Transverse colon (tissue), 4 donors: ENCODE results near the gene OPTC. TPM values are rescaled to one million over a fixed set of nuclear protein-coding genes. Genes with fewer than 3 reads are reported as not detected.

Experiments
- DNase-seq: peaks from one replicate; pipeline ENCODE4 v3.0.0-alpha.2; 2019
- H3K27ac ChIP-seq, 4 donors: fragments of 200-600 bp; sonication (generic); 2 replicates each; pipeline ENCODE4 v1.5.1; 2016 to 2018; ENCODE audit warnings: inconsistent platforms in 4 of 4
- H3K27me3 ChIP-seq: fragments of 200-600 bp; sonication (generic); 2 replicates; pipeline ENCODE4 v1.5.1; 2017; ENCODE audit warnings: inconsistent platforms
- H3K36me3 ChIP-seq, 4 donors: fragments of 200-600 bp; sonication (generic); 2 replicates each; pipeline ENCODE4 v1.5.1; 2017 to 2019; ENCODE audit warnings: inconsistent platforms in 4 of 4
- H3K4me1 ChIP-seq, 4 donors: fragments of 200-600 bp; sonication (generic); 2 replicates each; pipeline ENCODE4 v1.5.1; 2017 to 2020; ENCODE audit warnings: inconsistent platforms in 4 of 4
- H3K4me3 ChIP-seq, 4 donors: fragments of 200-600 bp; sonication (generic); 1 replicate in 1 of 4; 2 replicates in 3 of 4; pipeline versions ENCODE4 v1.5.1 to v1.6.1; 2017 to 2019; ENCODE audit warnings: inconsistent platforms in 4 of 4
- H3K9me3 ChIP-seq, 2 donors: fragments of 200-600 bp; sonication (generic); 2 replicates each; pipeline ENCODE4 v1.5.1; 2017 to 2019; ENCODE audit warnings: inconsistent platforms in 2 of 2
- CTCF ChIP-seq, 5 experiments: fragments of 200-600 bp in 3 of 5; fragments of 450-650 bp in 2 of 5; sonication (generic) in 3 of 5; IDR thresholded peaks; 1 replicate in 2 of 5; 2 replicates in 3 of 5; pipeline ENCODE4 v1.5.1; 2016 to 2017; ENCODE audit warnings: antibody characterized with exemption in 5 of 5, inconsistent platforms in 3 of 5, mild to moderate bottlenecking in 2 of 5, moderate library complexity in 1 of 5
- EP300 ChIP-seq: sonication (generic); formaldehyde crosslinking; IDR thresholded peaks from one replicate; pipeline ENCODE4 v1.6.1; 2017; ENCODE audit warnings: antibody characterized with exemption, low read depth
- POLR2A ChIP-seq: fragments of 450-650 bp; IDR thresholded peaks from one replicate; pipeline ENCODE4 v1.6.1; 2016; ENCODE audit warnings: antibody characterized with exemption, mild to moderate bottlenecking, moderate library complexity
- POLR2AphosphoS5 ChIP-seq, 3 donors: sonication (generic); formaldehyde crosslinking; IDR thresholded peaks; one replicate each; pipeline ENCODE4 v1.6.1; 2016; ENCODE audit warnings: antibody characterized with exemption in 3 of 3
- WGBS, 2 donors: methylation state at CpG; one replicate each; pipeline ENCODE4 v1.1.5; 2018; ENCODE audit warnings: low coverage in 1 of 2; 5-methylcytosine and 5-hydroxymethylcytosine counted together
- in situ Hi-C, 4 donors: fragments of 200-750 bp; cut with MboI; loops; one replicate each; pipeline versions ENCODE4 v1.15.0 to v1.15.1; 2017; ENCODE audit warnings: low sequenced_read_pairs in 3 of 4, low pct_ligation_motif_present in 1 of 4, low pct_unique_long_range_greater_than_20kb in 1 of 4
- intact Hi-C: fragments of 100-400 bp; cut with DNase I; formaldehyde crosslinking; loops from one replicate; pipeline ENCODE4 v1.15.1; 2023; ENCODE audit warnings: low total_unique reads
- total RNA-seq, 4 donors: library from RNA; depleted of rRNA; stranded (reverse); fragments of >200 nt; gene quantifications; one replicate each; pipeline ENCODE4 v1.1.0, GENCODE V29; 2016

Gene OPTC
- total RNA-seq, 4 donors from 2014 or later, result not detected

- no peak overlapping the region for H3K4me3 ChIP-seq
- DNase-seq, result no peak
- no peak overlapping the region for H3K27ac ChIP-seq
- 89 to 92% methylated on average over 5 of the region's 5 CpGs for WGBS, 2 donors
- no peaks in the 10 kb centered on the region for H3K27me3 ChIP-seq
- TF ChIP-seq POLR2AphosphoS5 (IDR thresholded peaks at IDR 0.05) (no peak), POLR2A (no peak)
- no peaks in the 10 kb centered on the region for H3K36me3 ChIP-seq
- intact Hi-C loops (no loop called here), in situ Hi-C loops (loop anchor here in 1 of 4 donors (25.0 kb wide), 1 partner anchor 96 kb away; the partner anchor contains the start of gene FMOD)
- H3K9me3 ChIP-seq, result no peaks in the 10 kb centered on the region
- H3K4me1 ChIP-seq, result peaks cover 0 to 5% (median under 1%) of the 10 kb centered on the region in 4 donors
Measured at GRCh38 chr1:203458078-203458477, 35.9 kb upstream of the OPTC start.

GRCh38 chr1:203459671-203460201 lies 34.2 kb upstream of the OPTC start:
- intact Hi-C loops, result no loop called here
- Histone ChIP-seq H3K9me3 (no peaks in the 10 kb centered on the region), H3K4me1 (peaks cover 7 to 20% (median 14%) of the 10 kb centered on the region in 4 donors), H3K36me3 (no peaks in the 10 kb centered on the region), H3K27ac (no peak overlapping the region), H3K4me3 (no peak overlapping the region), H3K27me3 (no peaks in the 10 kb centered on the region)
- in situ Hi-C loops, result loop anchor here in 1 of 4 donors (25.0 kb wide), 1 partner anchor 97 kb away; the partner anchor contains the start of gene FMOD
- TF ChIP-seq CTCF (IDR thresholded peaks at IDR 0.05) (no peak), POLR2A (no peak), EP300 (no peak), POLR2AphosphoS5 (IDR thresholded peaks at IDR 0.05) (no peak)
- no peak for DNase-seq
- 71 to 81% methylated on average over 7 to 8 of the region's 8 CpGs for WGBS, 2 donors

- in situ Hi-C loops, result loop anchor here in 1 of 4 donors (25.0 kb wide), 1 partner anchor 99 kb away; the partner anchor contains the start of gene FMOD
- no peak for DNase-seq
- H3K27ac ChIP-seq, result no peak overlapping the region
- 44 to 65% methylated on average over 5 of the region's 5 CpGs for WGBS, 2 donors
- TF ChIP-seq POLR2AphosphoS5 (IDR thresholded peaks at IDR 0.05) (no peak), EP300 (no peak), POLR2A (no peak), CTCF (IDR thresholded peaks at IDR 0.05) (no peak)
- peaks cover 17 to 40% (median 30%) of the 10 kb centered on the region in 4 donors for H3K4me1 ChIP-seq
- intact Hi-C loops, result no loop called here
- no peak overlapping the region for H3K4me3 ChIP-seq
- H3K36me3 ChIP-seq, result no peaks in the 10 kb centered on the region
- H3K27me3 ChIP-seq, result no peaks in the 10 kb centered on the region
- H3K9me3 ChIP-seq, result no peaks in the 10 kb centered on the region
Measured at GRCh38 chr1:203461717-203462116, 32.2 kb upstream of the OPTC start.

GRCh38 chr1:203462143-203462542 lies 31.8 kb upstream of the OPTC start:
- WGBS, 2 donors, result 100% methylated on average over 1 of the region's 1 CpG; no CpG with 5 or more reads in 1 of the 2 donors
- in situ Hi-C loops, result loop anchor here in 1 of 4 donors (25.0 kb wide), 1 partner anchor 100 kb away; the partner anchor contains the start of gene FMOD
- Histone ChIP-seq H3K36me3 (no peaks in the 10 kb centered on the region), H3K27ac (peak overlapping the region in 1 of 4 donors; percentile 39), H3K4me1 (peaks cover 17 to 42% (median 32%) of the 10 kb centered on the region in 4 donors), H3K9me3 (no peaks in the 10 kb centered on the region), H3K4me3 (no peak overlapping the region), H3K27me3 (no peaks in the 10 kb centered on the region)
- intact Hi-C loops, result no loop called here
- TF ChIP-seq CTCF (IDR thresholded peaks at IDR 0.05) (no peak), POLR2A (no peak), POLR2AphosphoS5 (IDR thresholded peaks at IDR 0.05) (no peak), EP300 (no peak)
- no peak for DNase-seq
